Frontal cortex (tissue), 4 donors: Measurements from ENCODE around the gene PANX1. TPM values are rescaled to one million over a fixed set of nuclear protein-coding genes. Genes with fewer than 3 reads are reported as not detected.

Experiments
- DNase-seq, 2 donors: peaks; one replicate each; pipeline ENCODE4 v3.0.0; 2012; ENCODE audit warnings: low spot score in 2 of 2
- FAIRE-seq: peaks from 2 replicates; lab custom pipeline; 2012; peaks lifted over from hg19 to GRCh38; lab: Jason Lieb, UNC
- total RNA-seq: library from RNA; depleted of rRNA; stranded (reverse); fragments of >200 nt; gene quantifications from one replicate; pipeline ENCODE4 v1.2.3, GENCODE V29; 2014
- donor health status: control.
- donor health status: control.
- donor health status: control.

PANX1 gene
- total RNA-seq, 1 donor from 2014 or later, result 192 TPM

GRCh38 chr11:94219771-94220170 is 91.1 kb downstream of the PANX1 start:
- DNase-seq, result no peak
- FAIRE-seq, result no peak

- DNase-seq, result no peak
- FAIRE-seq, result no peak
Observed at GRCh38 chr11:94224078-94224477, 95.4 kb downstream of the PANX1 start.

Other genes with a start within 250 kb of the PANX1 start
- not detected for gene HEPHL1, start 107.5 kb upstream of the PANX1 start, total RNA-seq
- gene IZUMO1R, start 175.7 kb downstream of the PANX1 start, total RNA-seq, result not detected